Hepatocyte (in vitro differentiated cells): ENCODE results near the gene MITF. TPM values are rescaled to one million over a fixed set of nuclear protein-coding genes. Genes with fewer than 3 reads are reported as not detected.

Experiments used
- DNase-seq: peaks from one replicate; pipeline ENCODE4 v3.0.0-alpha.2; 2016; ENCODE audit warnings: low spot score
- H2AFZ ChIP-seq: fragments of 200-600 bp; sonication (generic); 2 replicates; pipeline ENCODE4 v1.6.0; 2016; ENCODE audit warnings: antibody characterized with exemption, mild to moderate bottlenecking
- H3K27ac ChIP-seq: fragments of 200-600 bp; sonication (generic); 2 replicates; pipeline ENCODE4 v1.5.1; 2016; ENCODE audit warnings: mild to moderate bottlenecking
- H3K27me3 ChIP-seq: fragments of 200-600 bp; sonication (generic); 2 replicates; pipeline ENCODE4 v1.6.1; 2016
- H3K36me3 ChIP-seq: fragments of 200-600 bp; sonication (generic); replicated peaks from 2 replicates; pipeline ENCODE4 v1.5.1; 2016; ENCODE audit warnings: low read depth; ENCODE audit not compliant: insufficient read depth
- H3K4me1 ChIP-seq: fragments of 200-600 bp; sonication (generic); 2 replicates; pipeline ENCODE4 v1.5.1; 2016; ENCODE audit warnings: mild to moderate bottlenecking, moderate library complexity; ENCODE audit not compliant: insufficient read depth
- H3K4me2 ChIP-seq: fragments of 200-600 bp; sonication (generic); 2 replicates; pipeline ENCODE4 v1.6.0; 2016
- H3K4me3 ChIP-seq: fragments of 200-600 bp; sonication (generic); 2 replicates; pipeline ENCODE4 v1.5.1; 2016; ENCODE audit warnings: mild to moderate bottlenecking
- H3K79me2 ChIP-seq: fragments of 200-600 bp; sonication (generic); 2 replicates; pipeline ENCODE4 v1.6.0; 2017; ENCODE audit warnings: mild to moderate bottlenecking
- H3K9me2 ChIP-seq: fragments of 200-600 bp; sonication (generic); replicated peaks from 2 replicates; pipeline ENCODE4 v1.6.0; 2017; ENCODE audit warnings: mild to moderate bottlenecking; ENCODE audit not compliant: insufficient read depth
- H3K9me3 ChIP-seq: fragments of 200-600 bp; sonication (generic); 2 replicates; pipeline ENCODE4 v1.5.1; 2016; ENCODE audit warnings: low read depth, mild to moderate bottlenecking
- H4K20me1 ChIP-seq: fragments of 200-600 bp; sonication (generic); 2 replicates; pipeline ENCODE4 v1.6.0; 2016; ENCODE audit warnings: mild to moderate bottlenecking; ENCODE audit not compliant: insufficient read depth, poor library complexity, severe bottlenecking
- CTCF ChIP-seq: fragments of 200-600 bp; sonication (generic); IDR thresholded peaks from 2 replicates; pipeline ENCODE4 v1.5.1; 2016; ENCODE audit warnings: antibody characterized with exemption, mild to moderate bottlenecking; ENCODE audit not compliant: poor library complexity
- EZH2 ChIP-seq: fragments of 200-600 bp; sonication (generic); IDR thresholded peaks from 2 replicates; pipeline ENCODE4 v1.6.1; 2016; ENCODE audit warnings: antibody characterized with exemption, mild to moderate bottlenecking, borderline replicate concordance
- EZH2phosphoT487 ChIP-seq: fragments of 200-600 bp; sonication (generic); IDR thresholded peaks from one replicate; pipeline ENCODE4 v1.6.1; 2018; ENCODE audit warnings: antibody characterized with exemption, mild to moderate bottlenecking, low read depth, moderate library complexity; ENCODE audit not compliant: unreplicated experiment, severe bottlenecking
- WGBS: methylation state at CpG from one replicate; pipeline ENCODE4 v1.1.6; 2016; ENCODE audit warnings: low lambda C conversion rate; ENCODE audit errors: missing lambda C conversion rate; 5-methylcytosine and 5-hydroxymethylcytosine counted together
- polyA plus RNA-seq: library from polyadenylated mRNA; unstranded; fragments of >200 nt; fragmentation: Nextera tagmentation; extraction: Ambion mirVana; gene quantifications from 2 replicates; pipeline ENCODE4 v1.2.1, GENCODE V29; 2016
- total RNA-seq: library from RNA; depleted of rRNA; stranded (reverse); fragments of >200 nt; gene quantifications from 2 replicates; pipeline ENCODE4 v1.2.3, GENCODE V29; 2014

Gene MITF
- total and polyA plus RNA-seq, 2 experiments from 2014 or later = 7.1 to 14.2 TPM

DNA sequence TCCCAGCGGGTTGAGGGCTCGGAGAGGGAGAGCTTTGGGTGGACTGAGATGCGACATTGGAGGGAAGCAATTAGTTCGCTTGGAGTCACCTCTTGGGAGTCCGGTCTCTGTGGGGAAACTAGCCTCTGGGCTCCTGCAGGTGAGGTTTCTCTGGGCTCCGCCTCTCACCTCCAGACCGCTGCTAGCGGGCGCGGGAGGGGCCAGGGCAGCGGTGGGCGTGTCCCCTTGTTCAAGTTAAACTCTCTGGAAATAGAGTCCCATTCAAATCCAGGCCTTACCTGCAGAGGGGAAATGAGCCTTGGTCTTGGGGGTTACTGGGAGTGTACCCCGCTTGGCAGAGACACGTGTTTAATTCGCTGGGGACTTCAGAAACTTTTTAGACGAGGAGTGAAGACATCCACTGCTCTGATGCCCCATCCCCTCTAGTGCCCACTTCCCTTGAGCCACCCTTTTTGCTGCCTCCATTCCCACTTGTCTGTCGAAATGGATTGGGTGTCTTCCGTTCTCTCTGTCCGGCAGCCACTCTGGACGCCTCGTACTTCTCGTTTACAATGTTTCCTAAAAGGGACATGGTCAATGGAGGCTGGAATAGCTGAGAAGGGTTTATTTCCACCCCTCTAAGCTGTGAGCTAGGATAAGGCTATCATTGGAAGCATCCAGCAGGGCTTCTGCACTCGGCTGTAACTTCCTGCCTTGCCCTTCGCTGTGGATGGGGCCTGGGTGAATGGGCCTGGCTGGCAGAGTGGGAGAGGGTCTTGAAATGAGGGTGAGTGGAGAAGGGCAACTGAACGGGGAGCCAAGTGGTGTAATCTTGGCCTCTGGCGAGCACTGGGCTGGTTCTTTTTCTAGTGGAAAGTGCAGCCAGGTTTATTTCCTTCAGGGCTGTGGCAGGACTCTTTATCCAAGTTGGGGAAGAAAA lies 1.1 kb downstream of the MITF start:
- H2AFZ ChIP-seq = peak overlapping the region; percentile 88
- no peaks in the 10 kb centered on the region for H3K9me2 ChIP-seq
- H3K9me3 ChIP-seq = no peaks in the 10 kb centered on the region
- TF ChIP-seq EZH2phosphoT487 (no peak), EZH2 (no peak), CTCF (no peak)
- no peaks in the 10 kb centered on the region for H3K36me3 ChIP-seq
- H3K4me2 ChIP-seq = peak overlapping the region; percentile 98
- H3K79me2 ChIP-seq = peaks cover 6% of the 10 kb centered on the region
- peaks cover 9% of the 10 kb centered on the region for H3K4me1 ChIP-seq
- H3K4me3 ChIP-seq = peak overlapping the region; percentile 97
- no peaks in the 10 kb centered on the region for H4K20me1 ChIP-seq
- peak; percentile 77 for DNase-seq
- H3K27me3 ChIP-seq = no peaks in the 10 kb centered on the region
- WGBS = 25% methylated on average over 24 of the region's 26 CpGs
- no peak overlapping the region for H3K27ac ChIP-seq

GRCh38 chr3:69741032-69741767 lies 1.9 kb downstream of the MITF start:
- H3K9me2 ChIP-seq = no peaks in the 10 kb centered on the region
- H3K27me3 ChIP-seq = no peaks in the 10 kb centered on the region
- WGBS = 93% methylated on average over 13 of the region's 13 CpGs
- peaks cover 9% of the 10 kb centered on the region for H3K4me1 ChIP-seq
- no peak for TF ChIP-seq CTCF
- no peak for TF ChIP-seq EZH2phosphoT487
- no peak for TF ChIP-seq EZH2
- H3K4me3 ChIP-seq = no peak overlapping the region
- H3K79me2 ChIP-seq = peaks cover 8% of the 10 kb centered on the region
- H4K20me1 ChIP-seq = no peaks in the 10 kb centered on the region
- H3K27ac ChIP-seq = no peak overlapping the region
- H2AFZ ChIP-seq = no peak overlapping the region
- no peaks in the 10 kb centered on the region for H3K9me3 ChIP-seq
- H3K36me3 ChIP-seq = no peaks in the 10 kb centered on the region
- peak overlapping the region; percentile 98 for H3K4me2 ChIP-seq
- DNase-seq = no peak

GRCh38 chr3:69742391-69742790 lies 3.1 kb downstream of the MITF start:
- no peak for TF ChIP-seq EZH2phosphoT487
- no peak for TF ChIP-seq CTCF
- TF ChIP-seq EZH2 = no peak
- H3K4me3 ChIP-seq = no peak overlapping the region
- H4K20me1 ChIP-seq = no peaks in the 10 kb centered on the region
- 95% methylated on average over 2 of the region's 2 CpGs for WGBS
- no peak overlapping the region for H3K4me2 ChIP-seq
- no peak overlapping the region for H2AFZ ChIP-seq
- no peaks in the 10 kb centered on the region for H3K36me3 ChIP-seq
- H3K27me3 ChIP-seq = no peaks in the 10 kb centered on the region
- H3K79me2 ChIP-seq = peaks cover 8% of the 10 kb centered on the region
- no peaks in the 10 kb centered on the region for H3K9me2 ChIP-seq
- peaks cover 9% of the 10 kb centered on the region for H3K4me1 ChIP-seq
- DNase-seq = no peak
- no peak overlapping the region for H3K27ac ChIP-seq
- no peaks in the 10 kb centered on the region for H3K9me3 ChIP-seq
